Measurements from ENCODE around the gene SPNS2. TPM values are rescaled to one million over a fixed set of nuclear protein-coding genes. Genes with fewer than 3 reads are reported as not detected.

SPNS2 gene
- total RNA-seq, 1 donor from 2014 or later, result not detected

DNA sequence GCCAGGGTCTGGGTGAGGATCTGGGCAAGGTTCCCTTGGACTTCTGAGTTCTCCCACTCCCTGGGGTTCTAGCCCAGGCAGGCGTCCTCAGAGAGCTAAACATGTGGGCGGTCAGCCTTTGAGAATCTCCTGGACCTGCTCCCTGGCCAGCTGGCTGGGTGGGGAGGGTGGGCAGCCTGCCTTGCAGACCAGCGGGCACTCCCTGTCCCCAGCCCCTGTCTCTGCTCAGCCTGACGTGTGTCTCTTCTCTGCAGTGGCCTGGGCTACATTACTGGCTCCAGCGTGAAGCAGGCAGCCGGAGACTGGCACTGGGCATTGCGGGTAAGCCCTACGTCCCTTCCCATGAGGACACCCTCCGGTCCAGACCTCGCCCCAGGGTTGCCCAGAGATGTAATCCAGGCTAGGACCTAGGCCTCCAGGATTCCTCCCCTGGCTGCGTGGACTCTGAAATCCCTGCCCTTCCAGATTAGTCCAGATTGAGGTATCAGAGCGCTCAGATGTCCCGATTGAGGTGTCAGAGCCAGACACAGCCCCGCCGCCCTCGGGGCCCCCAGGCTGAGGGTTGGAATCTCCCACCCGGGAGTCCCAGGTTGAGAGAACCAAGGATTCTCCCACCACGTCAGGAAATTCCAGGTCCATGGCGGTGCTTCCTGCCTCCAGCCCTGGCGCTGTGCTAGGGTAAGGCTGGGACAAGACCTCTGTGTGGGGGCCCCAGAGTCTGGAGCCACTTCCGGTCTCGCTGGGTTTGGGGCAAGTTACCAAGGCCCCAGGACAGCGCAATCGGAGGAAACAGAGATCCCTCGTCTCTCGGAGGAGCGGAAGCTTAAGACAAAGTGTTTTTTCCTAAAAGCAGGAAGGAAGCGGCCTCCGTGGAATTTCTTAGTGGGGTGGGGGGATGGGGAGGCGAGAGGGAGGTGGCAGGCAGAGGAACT lies 32.4 kb downstream of the SPNS2 start:
- Mint-ChIP-seq H3K4me3 (ENCODE audit: unreplicated experiment) (no peak overlapping the region), H3K4me1 (ENCODE audit: unreplicated experiment) (peaks cover 2% of the 10 kb centered on the region), H3K27me3 (ENCODE audit: unreplicated experiment) (peaks cover 25% of the 10 kb centered on the region), H3K9me3 (ENCODE audit: unreplicated experiment) (no peaks in the 10 kb centered on the region), H3K27ac (ENCODE audit: unreplicated experiment) (no peak overlapping the region), H3K36me3 (ENCODE audit: unreplicated experiment) (no peaks in the 10 kb centered on the region)
- no peak for TF ChIP-seq CTCF (IDR thresholded peaks at IDR 0.05)
- DNase-seq (ENCODE audit: extremely low spot score, unreplicated experiment), result no peak

DNA sequence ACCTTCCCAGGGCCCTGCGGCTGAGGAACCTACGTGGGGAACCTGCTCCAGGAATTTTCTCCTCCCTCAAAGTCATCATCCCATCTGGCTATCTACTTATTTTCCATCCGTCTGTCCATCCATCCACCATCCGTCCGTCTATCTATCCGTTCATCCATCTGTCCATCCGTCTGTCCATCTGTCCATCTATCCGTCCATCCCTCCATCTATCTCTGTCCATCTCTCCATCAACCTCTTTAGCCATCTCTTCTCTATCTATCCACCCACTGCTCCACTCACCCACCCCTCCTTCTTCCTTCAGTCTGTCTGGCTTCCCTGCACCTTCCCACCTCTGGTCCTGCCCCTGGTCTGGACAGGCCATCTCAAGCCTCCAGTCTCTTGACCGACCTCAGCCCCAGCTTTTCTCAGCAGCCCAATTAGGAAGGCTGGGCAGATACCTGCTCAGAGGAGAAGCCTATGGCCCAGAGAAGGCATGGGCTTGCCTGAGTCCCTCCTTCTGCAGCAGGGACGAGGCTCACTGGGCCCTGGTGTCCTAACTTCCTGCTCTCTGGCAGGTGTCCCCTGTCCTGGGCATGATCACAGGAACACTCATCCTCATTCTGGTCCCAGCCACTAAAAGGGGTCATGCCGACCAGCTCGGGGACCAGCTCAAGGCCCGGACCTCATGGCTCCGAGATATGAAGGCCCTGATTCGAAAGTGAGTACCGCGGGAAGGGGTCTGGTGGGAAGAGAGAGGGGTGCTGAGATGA lies 33.5 kb downstream of the SPNS2 start:
- TF ChIP-seq CTCF (IDR thresholded peaks at IDR 0.05), result no peak
- H3K4me3 Mint-ChIP-seq (ENCODE audit: unreplicated experiment), result no peak overlapping the region
- no peak overlapping the region for H3K27ac Mint-ChIP-seq (ENCODE audit: unreplicated experiment)
- DNase-seq (ENCODE audit: extremely low spot score, unreplicated experiment), result no peak
- peaks cover 2% of the 10 kb centered on the region for H3K4me1 Mint-ChIP-seq (ENCODE audit: unreplicated experiment)
- no peaks in the 10 kb centered on the region for H3K36me3 Mint-ChIP-seq (ENCODE audit: unreplicated experiment)
- peaks cover 16% of the 10 kb centered on the region for H3K27me3 Mint-ChIP-seq (ENCODE audit: unreplicated experiment)
- H3K9me3 Mint-ChIP-seq (ENCODE audit: unreplicated experiment), result no peaks in the 10 kb centered on the region

- H3K27me3 Mint-ChIP-seq (ENCODE audit: unreplicated experiment), result peaks cover 8% of the 10 kb centered on the region
- TF ChIP-seq CTCF (IDR thresholded peaks at IDR 0.05), result no peak
- H3K4me3 Mint-ChIP-seq (ENCODE audit: unreplicated experiment), result no peak overlapping the region
- H3K36me3 Mint-ChIP-seq (ENCODE audit: unreplicated experiment), result no peaks in the 10 kb centered on the region
- no peak for DNase-seq (ENCODE audit: extremely low spot score, unreplicated experiment)
- H3K4me1 Mint-ChIP-seq (ENCODE audit: unreplicated experiment), result peaks cover 2% of the 10 kb centered on the region
- no peak overlapping the region for H3K27ac Mint-ChIP-seq (ENCODE audit: unreplicated experiment)
- no peaks in the 10 kb centered on the region for H3K9me3 Mint-ChIP-seq (ENCODE audit: unreplicated experiment)
Observed at GRCh38 chr17:4532860-4533522, 34.3 kb downstream of the SPNS2 start.

DNA sequence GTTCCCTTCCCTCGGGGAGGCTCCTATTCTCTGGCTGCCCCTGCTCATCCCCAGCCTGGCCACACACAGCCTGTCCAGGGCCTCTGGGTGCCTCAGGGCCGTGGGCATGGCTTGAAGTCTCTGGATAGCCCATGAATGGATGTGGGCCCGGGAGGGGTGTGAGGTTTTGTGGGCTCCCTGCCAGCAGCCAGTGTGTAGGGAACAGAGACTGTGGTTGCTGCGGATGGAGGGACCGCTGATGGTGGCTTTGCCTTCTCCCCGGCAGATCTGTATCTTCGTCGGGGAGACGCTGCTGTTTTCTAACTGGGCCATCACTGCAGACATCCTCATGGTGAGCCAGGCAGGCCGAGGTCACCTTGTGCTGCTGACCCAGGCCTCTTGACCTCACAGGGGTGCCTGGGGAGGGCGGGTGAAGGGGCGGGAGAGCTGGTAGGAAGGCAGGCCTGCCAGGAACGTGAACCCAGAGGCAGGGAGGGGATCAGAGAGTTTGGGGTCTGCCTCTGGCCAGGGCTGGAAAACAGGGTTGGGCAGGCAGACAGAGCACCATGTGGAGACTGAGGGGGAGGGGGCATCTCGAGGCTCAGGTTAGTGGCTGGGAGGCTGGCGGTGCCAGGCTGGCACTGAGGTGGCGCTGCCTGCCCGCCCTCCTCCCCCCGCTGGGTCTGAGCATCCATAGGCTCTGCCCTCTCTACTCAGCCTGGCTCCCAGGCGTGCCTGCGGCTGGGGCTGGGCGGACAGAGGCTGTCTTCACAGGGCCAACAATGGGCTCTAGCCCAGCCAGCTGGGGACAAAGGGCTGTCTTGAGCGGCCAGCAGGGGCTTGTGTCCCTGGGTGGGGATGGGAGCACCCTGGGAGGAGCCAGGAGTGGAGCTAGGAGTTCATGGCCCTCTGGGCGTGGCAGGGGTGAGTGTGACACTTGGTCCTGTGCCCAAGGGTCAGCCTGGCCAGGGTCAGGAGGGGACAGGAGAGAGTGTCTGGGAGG lies 35.1 kb downstream of the SPNS2 start:
- H3K27ac Mint-ChIP-seq (ENCODE audit: unreplicated experiment), result no peak overlapping the region
- no peak for TF ChIP-seq CTCF (IDR thresholded peaks at IDR 0.05)
- DNase-seq (ENCODE audit: extremely low spot score, unreplicated experiment), result no peak
- H3K27me3 Mint-ChIP-seq (ENCODE audit: unreplicated experiment), result peaks cover 6% of the 10 kb centered on the region
- peaks cover 2% of the 10 kb centered on the region for H3K4me1 Mint-ChIP-seq (ENCODE audit: unreplicated experiment)
- H3K4me3 Mint-ChIP-seq (ENCODE audit: unreplicated experiment), result no peak overlapping the region
- no peaks in the 10 kb centered on the region for H3K36me3 Mint-ChIP-seq (ENCODE audit: unreplicated experiment)
- no peaks in the 10 kb centered on the region for H3K9me3 Mint-ChIP-seq (ENCODE audit: unreplicated experiment)

Data from osteocyte (in vitro differentiated cells).